ENCODE data around the gene PTK6.
"Not testable (repeated sequence)": the region's sequence is repeated elsewhere in the genome, so short reads cannot be mapped to it uniquely, and the experiment has no call there.

Gene PTK6

DNA sequence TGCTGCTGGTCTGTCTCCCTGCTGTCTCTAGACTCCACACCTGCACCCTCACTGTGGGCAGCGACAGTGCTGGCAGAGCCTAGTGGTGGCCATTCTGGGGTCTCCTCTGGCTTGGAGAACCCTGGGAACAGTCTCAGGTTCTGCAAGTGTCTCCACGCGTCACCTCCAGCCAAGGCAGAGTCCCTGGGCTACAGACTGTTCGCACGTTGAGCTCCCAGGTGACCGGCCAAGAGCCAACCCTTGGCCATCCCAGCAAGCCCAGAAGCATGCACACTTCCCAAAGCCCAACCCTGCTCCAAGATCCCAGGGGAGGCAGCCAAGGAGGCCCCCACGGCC, 43.1 kb downstream of the PTK6 start:
- DNase-seq (ENCODE audit: low read depth) = no peak

DNA sequence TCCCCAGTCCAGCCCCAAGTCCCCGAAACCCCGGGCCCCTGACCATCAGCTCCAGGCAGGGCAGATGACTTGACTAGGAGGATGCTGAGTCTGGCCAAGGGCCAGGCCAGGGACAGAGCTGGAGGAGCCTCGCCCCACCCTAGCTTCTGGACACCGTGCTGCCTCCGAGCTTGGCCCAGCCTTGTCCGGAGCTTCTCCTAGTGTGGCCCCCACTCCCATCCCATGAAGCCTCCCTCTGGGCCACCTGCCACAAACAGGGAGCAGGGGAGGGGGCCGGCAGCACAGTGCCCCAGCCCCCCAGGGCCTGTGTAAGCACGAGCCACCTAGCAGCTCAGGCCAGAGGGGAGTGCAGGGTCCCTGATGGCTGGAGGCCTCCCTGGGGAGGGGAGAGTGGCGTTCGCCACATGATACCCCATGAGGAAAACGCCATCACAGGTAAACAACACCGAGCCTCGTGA, 43.6 kb downstream of the PTK6 start:
- no peak for DNase-seq (ENCODE audit: low read depth)

DNA sequence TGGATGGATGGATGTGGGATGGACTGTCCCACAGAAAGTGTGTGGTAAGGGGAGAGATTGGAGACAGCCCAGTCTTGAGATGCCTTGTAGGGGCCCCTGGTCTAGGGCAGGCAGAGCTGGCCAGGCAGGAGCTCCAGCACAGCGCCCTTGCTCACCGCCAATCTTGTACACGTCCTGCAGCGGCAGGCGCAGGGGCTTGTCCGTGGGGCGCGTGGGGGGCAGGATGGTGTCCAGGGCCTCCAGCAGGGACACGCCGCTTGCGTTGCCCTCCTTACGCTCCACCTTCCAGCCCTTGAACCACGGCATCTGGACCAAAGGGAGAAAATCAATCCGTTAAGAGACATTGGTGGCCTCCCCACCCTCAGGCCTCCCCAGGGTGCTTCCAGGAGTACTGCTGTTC, 44.2 kb downstream of the PTK6 start:
- DNase-seq (ENCODE audit: low read depth) = no peak

- DNase-seq (ENCODE audit: low read depth) = no peak
Observed at GRCh38 chr20:63492518-63492917, 44.7 kb downstream of the PTK6 start.

DNA sequence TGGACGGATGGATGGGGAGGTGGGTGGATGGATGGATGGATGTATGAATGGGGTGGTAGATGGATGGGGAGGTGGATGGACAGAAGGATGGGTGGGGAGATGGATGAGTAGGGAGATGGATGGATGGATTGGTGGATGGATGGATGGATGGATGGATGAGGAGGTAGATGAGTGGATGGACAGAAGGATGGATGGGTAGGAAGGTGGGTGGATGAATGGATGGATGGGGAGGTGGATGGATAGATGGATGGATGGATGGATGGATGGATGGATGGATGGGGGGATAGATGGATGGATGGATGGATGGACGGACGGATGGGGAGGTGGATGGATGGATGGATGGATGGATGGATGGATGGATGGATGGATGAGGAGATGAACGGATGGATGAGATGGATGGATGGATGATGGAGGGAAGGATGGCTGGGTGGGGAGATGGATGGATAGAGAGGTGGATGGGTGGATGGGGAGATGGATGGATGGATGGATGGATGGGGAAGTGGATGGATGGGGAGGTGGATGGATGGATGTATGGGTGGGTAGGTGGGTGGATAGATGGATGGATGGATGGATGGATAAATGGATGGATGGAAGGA, 45.4 kb downstream of the PTK6 start:
- DNase-seq (ENCODE audit: low read depth) = no peak

DNA sequence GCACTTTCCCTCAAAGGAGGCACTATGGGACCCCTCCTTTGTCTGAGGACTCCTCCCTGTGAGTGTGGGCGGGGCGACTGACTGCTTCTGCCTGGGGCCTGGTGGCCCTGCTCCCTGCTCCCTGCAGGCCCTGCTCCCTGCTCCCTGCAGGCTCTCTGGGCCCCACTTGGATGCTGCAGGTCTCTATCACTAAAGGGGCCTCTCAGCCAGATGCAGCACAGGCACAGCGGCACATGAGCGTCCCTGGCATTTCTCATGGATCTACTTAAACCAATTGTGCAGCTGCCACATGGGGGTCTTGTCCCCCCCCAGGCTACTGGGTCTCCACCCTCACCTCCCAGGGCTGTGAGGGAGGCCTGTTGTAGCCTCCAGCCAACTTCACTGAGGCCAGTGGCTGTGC, 46.1 kb downstream of the PTK6 start:
- DNase-seq (ENCODE audit: low read depth) = no peak

DNA sequence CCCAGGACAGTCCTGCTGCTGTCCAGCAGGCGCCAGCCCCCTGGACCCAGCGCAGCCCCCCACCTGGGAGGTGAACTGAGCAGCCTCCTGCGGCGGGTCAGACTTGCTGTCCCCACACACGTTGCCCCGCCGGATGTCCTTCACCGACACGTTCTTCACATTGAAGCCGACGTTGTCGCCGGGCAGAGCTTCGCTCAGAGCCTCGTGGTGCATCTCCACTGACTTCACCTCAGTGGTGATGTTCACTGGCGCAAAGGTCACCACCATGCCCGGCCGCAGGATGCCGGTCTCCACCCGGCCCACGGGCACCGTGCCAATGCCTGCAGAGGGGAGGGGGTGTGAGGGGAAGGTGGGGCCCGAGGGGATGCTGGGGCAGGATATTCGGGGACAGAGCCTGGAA, 46.8 kb downstream of the PTK6 start:
- no peak for DNase-seq (ENCODE audit: low read depth)

DNA sequence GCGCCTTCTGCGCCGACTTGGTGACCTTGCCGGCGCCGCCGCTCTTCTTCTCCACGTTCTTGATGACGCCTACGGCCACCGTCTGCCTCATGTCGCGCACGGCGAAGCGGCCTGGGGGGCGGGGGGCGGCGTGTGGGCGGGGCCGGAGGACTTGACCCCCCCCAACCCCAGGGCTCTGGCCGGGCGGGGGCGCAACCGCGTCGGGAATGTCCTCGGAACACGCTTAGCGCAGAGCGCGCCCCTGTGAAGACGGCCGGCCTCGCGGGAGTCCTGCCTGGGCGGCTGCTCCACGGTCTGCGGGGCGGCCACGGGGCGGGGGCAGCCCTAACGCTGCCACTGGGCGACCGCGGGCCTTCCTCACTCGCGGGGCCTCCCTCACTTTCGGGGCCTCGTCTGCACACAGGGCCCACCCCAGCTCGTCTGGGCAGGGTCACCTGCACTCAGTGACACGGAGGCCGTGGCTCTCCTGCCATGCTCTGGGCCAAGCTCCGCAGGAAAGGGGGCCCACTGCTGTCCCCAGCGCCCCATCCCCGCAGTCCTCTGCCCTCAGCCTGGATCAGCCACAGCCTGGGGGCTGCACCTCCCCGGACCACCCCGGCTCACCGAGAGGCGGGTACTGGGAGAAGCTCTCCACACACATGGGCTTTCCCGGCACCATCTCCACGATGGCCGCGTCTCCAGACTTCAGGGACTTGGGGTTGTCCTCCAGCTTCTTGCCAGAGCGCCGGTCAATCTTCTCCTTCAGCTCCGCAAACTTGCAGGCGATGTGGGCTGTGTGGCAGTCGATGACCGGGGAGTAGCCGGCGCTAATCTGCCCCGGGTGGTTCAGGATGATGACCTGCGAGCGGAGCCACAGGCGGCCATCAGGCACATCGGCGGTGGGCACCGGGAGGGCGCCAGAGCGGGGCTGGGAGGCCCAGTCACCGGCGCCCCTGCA, 48.6 kb downstream of the PTK6 start:
- no peak for DNase-seq (ENCODE audit: low read depth)

GRCh38 chr20:63487781-63488241, 49.4 kb downstream of the PTK6 start:
- no peak for DNase-seq (ENCODE audit: low read depth)

DNA sequence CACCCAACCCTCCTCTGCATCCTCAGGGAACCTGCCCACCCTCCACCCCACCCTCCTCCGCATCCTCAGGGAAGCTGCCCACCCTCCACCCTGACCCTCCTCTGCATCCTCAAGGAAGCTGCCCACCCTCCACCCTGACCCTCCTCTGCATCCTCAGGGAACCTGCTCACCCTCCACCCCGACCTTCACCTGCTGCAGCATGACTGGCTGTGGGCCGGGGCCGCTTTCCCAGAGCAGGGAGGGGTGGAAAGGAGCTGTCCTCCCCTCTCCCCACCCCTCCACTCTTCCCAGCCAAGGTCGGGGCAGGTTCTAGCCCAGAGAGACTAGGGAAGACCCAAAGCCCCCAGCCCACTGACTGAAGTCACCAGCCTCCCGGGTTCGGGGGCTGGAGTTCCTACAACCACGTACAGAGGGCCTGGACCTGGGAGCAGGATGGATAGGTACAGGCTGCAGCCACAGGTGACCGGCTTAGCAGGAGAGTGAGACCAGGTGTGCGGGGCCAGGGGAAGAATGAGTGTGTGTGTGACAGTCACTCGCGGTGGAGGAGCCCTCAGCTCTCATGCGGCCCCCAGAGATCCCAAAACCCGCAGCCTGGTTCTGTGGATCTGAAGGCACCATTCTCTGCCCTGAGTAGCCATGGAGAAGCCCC, 49.9 kb downstream of the PTK6 start:
- DNase-seq (ENCODE audit: low read depth) = no peak

DNA sequence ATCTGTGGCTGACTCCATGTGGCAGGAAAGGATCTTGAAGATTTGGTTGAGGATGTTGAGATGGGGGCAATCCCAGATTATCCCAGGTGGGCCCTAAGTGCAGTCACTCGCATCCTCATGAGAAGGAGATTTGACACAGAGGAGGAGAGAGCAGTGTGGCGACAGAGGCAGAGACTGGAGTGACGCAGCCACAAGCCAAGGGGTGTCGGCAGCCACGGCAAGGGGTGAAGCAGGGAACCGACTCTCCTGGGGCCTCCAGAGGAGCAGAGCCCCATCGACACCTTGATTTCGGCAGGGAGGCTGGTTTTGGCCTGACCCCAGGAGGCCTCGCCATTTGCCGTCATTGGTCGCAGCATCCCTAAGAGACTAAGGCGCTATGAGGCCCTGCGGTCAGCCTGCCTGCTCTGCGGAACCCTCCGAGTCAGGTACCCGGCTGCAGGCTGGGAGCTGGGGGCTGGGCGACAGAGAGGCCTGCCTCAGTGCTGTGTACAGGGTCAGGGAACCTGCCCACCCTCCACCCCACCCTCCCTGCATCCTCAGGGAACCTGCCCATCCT, 50.8 kb downstream of the PTK6 start:
- no peak for DNase-seq (ENCODE audit: low read depth)

DNA sequence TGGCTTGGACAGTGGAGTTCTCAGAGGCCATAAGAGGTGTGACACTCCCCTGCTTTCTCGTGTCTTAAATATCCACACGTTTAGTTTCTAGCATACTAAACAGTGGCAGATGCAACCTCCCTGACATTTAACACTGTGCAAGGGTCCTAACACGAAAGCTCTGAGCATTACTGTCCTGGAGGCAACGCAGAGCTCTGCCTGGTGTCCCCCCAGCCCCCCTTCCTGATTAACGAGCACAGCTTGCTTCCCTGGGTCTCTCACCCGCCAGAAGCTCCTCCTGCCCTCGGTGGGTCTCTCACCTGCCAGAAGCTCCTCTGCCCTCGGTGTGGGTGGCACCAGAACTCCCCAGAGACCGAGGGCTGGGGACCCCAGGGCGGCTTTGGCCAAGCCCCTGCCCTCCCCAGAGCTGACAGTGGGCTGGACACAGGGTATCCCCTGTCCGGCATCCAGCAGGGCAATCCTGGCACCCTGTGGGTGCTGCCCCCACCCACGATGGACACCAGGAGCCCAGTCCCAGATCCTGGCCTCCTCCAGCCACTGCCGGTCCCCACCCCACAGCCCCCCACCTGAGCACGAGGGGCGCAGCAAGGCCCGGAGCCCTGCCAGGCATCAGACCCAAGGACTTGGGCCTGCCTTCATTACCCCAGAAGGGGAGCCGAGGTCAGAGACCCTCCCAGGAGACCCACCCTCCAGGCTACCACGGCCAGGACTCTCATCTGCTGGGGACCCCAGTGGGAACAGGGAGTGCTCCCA, 52.3 kb downstream of the PTK6 start:
- DNase-seq (ENCODE audit: low read depth) = no peak

- no peak for DNase-seq (ENCODE audit: low read depth)
Observed at GRCh38 chr20:63484236-63484635, 52.9 kb downstream of the PTK6 start.

DNA sequence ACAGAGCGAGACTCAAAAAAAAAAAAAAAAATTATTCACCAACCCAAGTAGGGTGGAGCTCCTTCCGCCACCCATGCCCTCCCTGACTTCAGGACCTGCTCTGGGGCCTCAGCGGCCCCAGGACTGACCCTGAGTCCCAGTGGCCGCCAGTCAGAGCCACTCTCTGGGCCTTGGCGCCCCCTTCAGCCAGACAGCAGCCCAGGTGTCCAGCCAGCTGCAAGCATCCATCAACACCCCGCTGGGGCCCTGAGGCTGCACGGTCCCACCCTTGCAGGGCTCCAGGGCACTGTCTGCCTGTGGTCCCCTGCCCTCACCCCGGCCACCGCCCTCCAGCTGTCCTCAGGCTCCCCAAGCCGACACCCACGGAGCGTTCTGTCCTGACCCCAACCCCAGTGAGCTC, 53.3 kb downstream of the PTK6 start:
- DNase-seq (ENCODE audit: low read depth) = no peak

- DNase-seq (ENCODE audit: low read depth) = no peak
Observed at GRCh38 chr20:63482021-63482587, 55.1 kb downstream of the PTK6 start.

GRCh38 chr20:63481503-63481902, 55.7 kb downstream of the PTK6 start:
- DNase-seq (ENCODE audit: low read depth) = no peak

DNA sequence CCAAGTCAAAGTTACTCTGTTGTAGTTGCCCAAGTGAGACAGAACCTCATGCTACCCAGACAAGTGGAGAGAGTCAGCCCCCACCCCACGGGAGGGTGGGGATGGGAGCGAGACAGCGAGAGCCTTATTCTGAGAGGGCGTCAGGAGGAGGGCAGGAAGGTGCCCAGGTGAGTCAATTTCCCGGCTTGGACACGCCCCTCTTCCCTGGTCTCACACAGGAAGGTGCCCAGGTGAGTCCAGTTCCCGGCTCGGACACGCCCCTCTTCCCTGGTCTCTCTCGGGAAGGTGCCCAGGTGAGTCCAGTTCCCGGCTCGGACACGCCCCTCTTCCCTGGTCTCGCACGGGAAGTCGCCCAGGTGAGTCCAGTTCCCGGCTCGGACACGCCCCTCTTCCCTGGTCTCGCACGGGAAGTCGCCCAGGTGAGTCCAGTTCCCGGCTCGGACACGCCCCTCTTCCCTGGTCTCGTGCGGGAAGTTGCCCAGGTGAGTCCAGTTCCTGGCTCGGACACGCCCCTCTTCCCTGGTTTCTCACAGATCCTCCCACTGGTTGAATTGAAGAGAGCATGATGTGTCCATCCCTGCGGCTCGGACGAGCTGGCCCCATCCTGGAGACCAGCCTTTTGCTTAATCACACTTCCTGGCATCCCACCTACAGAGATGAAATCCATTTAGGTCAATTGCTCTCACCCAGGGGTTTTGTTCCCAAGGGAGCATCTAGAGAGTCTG, 57.3 kb downstream of the PTK6 start:
- DNase-seq (ENCODE audit: low read depth) = not testable (repeated sequence)

DNA sequence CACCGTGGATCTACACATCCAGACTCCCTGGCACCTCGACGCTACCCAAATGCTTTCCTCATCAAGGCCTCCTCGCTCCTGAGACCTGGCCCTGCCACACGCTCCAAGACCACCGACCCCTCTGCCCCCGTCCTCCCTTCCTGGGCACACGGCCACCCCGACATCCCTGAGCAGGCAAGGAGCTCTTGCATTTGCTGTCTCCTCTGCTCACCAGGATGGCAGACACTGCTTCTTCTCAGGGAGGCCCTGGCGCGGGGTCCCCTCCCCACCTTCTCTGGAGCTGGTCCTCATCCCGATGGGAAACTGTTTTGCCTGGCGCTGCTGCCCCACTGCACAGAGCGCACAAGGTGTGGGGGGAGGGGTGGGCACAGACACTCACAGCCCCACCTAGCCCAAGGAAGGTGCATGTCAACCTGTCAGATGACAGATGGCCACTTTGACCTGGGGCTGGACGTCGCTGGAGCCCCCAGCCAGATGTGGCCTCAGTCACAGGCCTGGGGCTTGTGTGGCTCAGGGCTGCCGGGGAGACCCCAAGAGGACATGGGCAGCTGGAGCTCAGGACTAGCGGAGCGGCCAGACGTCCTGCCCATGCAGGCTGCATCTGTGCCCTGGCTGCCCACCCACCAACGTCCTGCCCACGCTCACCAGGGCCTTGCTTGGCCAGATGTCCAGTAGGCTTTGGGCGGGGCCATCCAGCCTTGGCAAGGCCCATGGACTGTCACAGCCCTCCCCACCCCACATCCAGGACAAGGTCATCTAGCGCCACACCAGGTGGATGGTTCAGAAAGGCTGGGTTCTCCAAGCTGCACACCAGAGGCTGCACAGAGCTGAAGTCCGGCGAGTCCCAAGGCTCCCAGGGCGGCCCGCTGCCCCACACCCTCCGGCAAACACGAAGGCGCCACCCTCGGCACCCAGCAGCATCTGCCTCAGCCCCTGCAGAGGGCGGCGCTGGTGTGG, 58.6 kb downstream of the PTK6 start:
- DNase-seq (ENCODE audit: low read depth) = no peak
